Stomach (tissue), 4 donors: ENCODE results near the gene MOCS1.

Experiments
- EP300 ChIP-seq: sonication (generic); formaldehyde crosslinking; IDR thresholded peaks from one replicate; pipeline ENCODE4 v1.6.1; 2017; ENCODE audit warnings: antibody characterized with exemption
- POLR2A ChIP-seq, 4 donors: fragments of 450-650 bp; IDR thresholded peaks; one replicate each; pipeline ENCODE4 v1.6.1; 2016; ENCODE audit warnings: antibody characterized with exemption in 4 of 4, control low read depth in 2 of 4, mild to moderate bottlenecking in 1 of 4, moderate library complexity in 1 of 4
- POLR2AphosphoS5 ChIP-seq, 3 donors: sonication (generic); formaldehyde crosslinking; IDR thresholded peaks; one replicate each; pipeline ENCODE4 v1.6.1; 2016; ENCODE audit warnings: antibody characterized with exemption in 3 of 3
- TF ChIP-seq, protein P1 (sequence below), 7 experiments: fragments of 450-650 bp in 4 of 7; fragments of 200-600 bp in 3 of 7; sonication (generic) in 3 of 7; IDR thresholded peaks; one replicate each; pipeline ENCODE4 v1.5.1; 2016 to 2019; ENCODE audit warnings: antibody characterized with exemption in 7 of 7, control low read depth in 2 of 7, mild to moderate bottlenecking in 1 of 7

DNA sequence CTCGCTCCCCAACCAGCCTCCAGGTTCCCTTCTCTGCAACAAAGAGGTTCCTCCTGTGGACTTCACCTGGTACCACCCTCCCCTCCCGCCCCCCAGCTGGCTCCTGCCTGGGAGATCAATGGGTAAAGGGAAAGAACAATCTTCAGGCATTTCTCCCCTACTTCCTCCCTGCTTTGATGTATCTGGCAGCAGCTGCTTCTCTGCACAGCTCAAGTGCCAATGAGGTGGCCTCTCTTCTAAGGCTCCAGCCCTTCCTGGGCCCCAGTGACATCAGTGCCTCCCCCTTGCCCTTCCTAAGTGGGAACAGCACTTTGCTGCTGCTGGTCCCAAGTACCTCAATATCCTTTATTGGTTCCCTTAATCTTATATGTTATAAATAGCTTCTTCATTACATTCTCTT, 23.5 kb downstream of the MOCS1 start:
- TF ChIP-seq, protein P1, sequence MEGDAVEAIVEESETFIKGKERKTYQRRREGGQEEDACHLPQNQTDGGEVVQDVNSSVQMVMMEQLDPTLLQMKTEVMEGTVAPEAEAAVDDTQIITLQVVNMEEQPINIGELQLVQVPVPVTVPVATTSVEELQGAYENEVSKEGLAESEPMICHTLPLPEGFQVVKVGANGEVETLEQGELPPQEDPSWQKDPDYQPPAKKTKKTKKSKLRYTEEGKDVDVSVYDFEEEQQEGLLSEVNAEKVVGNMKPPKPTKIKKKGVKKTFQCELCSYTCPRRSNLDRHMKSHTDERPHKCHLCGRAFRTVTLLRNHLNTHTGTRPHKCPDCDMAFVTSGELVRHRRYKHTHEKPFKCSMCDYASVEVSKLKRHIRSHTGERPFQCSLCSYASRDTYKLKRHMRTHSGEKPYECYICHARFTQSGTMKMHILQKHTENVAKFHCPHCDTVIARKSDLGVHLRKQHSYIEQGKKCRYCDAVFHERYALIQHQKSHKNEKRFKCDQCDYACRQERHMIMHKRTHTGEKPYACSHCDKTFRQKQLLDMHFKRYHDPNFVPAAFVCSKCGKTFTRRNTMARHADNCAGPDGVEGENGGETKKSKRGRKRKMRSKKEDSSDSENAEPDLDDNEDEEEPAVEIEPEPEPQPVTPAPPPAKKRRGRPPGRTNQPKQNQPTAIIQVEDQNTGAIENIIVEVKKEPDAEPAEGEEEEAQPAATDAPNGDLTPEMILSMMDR (IDR thresholded peaks at IDR 0.05), result no peak
- TF ChIP-seq EP300 (no peak), POLR2A (IDR thresholded peaks at IDR 0.05) (no peak), POLR2AphosphoS5 (IDR thresholded peaks at IDR 0.05) (no peak)
